A549 (cell line): Measurements from ENCODE around the gene ZBED5. TPM values are rescaled to one million over a fixed set of nuclear protein-coding genes. Genes with fewer than 3 reads are reported as not detected.

ENCODE experiments used
- ATAC-seq, 2 experiments: fragments of 200-7000 bp in 1 of 2; fragments of >200 bp in 1 of 2; cut with Nextera tagmentation in 1 of 2; cut with Tn5 transposase in 1 of 2; 3 replicates each; pipeline versions ENCODE4 v1.8.0 to v1.9.1; 2018 to 2020; ENCODE audit warnings: mild to moderate bottlenecking in 1 of 2, moderate library complexity in 1 of 2
- CTCF ChIA-PET: fragments of 300-600 bp; sonication (Branson Sonifier 250); formaldehyde crosslinking; extraction: SDS; loops from one replicate; lab custom pipeline; 2021; ENCODE audit warnings: antibody characterized with exemption, inconsistent platforms; lab: Yijun Ruan, JAX
- POLR2A ChIA-PET: fragments of 350-600 bp; formaldehyde crosslinking; extraction: SDS; loops from one replicate; lab custom pipeline; 2021; ENCODE audit warnings: antibody characterized with exemption, inconsistent platforms; lab: Yijun Ruan, JAX
- DNase-seq, 2 experiments: peaks; one replicate each; pipeline versions ENCODE4 v3.0.0 to v3.0.0-alpha.2; 2011 to 2016; ENCODE audit warnings: low read depth in 1 of 2, low spot score in 1 of 2
- FAIRE-seq: peaks from 2 replicates; lab custom pipeline; 2011; peaks lifted over from hg19 to GRCh38; lab: Jason Lieb, UNC
- H3K27ac ChIP-seq, 2 experiments: fragments of >200 bp; sonication (Bioruptor Twin); formaldehyde crosslinking; 3 replicates each; pipeline ENCODE4 v1.5.1; 2016 to 2017
- H3K4me1 ChIP-seq: fragments of >200 bp; sonication (Bioruptor Twin); formaldehyde crosslinking; 3 replicates; pipeline ENCODE4 v1.6.1; 2016
- H3K4me2 ChIP-seq: fragments of >200 bp; sonication (Bioruptor Twin); formaldehyde crosslinking; 3 replicates; pipeline ENCODE4 v1.6.1; 2016
- H3K4me3 ChIP-seq: fragments of >200 bp; sonication (Bioruptor Twin); formaldehyde crosslinking; 3 replicates; pipeline ENCODE4 v1.5.1; 2016
- H3K9me3 ChIP-seq: fragments of >200 bp; sonication (Bioruptor Twin); formaldehyde crosslinking; 3 replicates; pipeline ENCODE4 v1.6.1; 2016
- JUN ChIP-seq, 2 experiments: fragments of >200 bp; sonication (Bioruptor Twin); formaldehyde crosslinking; IDR thresholded peaks; 2 replicates in 1 of 2; 3 replicates in 1 of 2; pipeline ENCODE4 v1.6.1; 2016 to 2017
- ZFP36 ChIP-seq: fragments of 450-650 bp; IDR thresholded peaks from 2 replicates; pipeline ENCODE4 v1.6.1; 2014; ENCODE audit warnings: borderline replicate concordance; ENCODE audit not compliant: partially characterized antibody
- WGBS: methylation state at CpG from one replicate; pipeline ENCODE4 v1.1.6; 2017; ENCODE audit errors: missing lambda C conversion rate; 5-methylcytosine and 5-hydroxymethylcytosine counted together
- polyA plus RNA-seq, 4 experiments: library from polyadenylated mRNA; depleted of rRNA in 3 of 4; stranded (reverse); fragments of >200 nt; fragmentation: RNase III in 1 of 4; extraction: RNeasy Plus Mini Kit Qiagen cat#74134 plus additional on column Dnase treatment in 1 of 4; gene quantifications; 2 replicates in 3 of 4; 3 replicates in 1 of 4; pipeline ENCODE4 v1.2.3, GENCODE V29; 2011 to 2017
- TF ChIP-seq, protein P1 (sequence below): fragments of 450-650 bp; IDR thresholded peaks from 2 replicates; pipeline ENCODE4 v1.6.1; 2014; ENCODE audit warnings: antibody characterized with exemption

The ZBED5 gene
- polyA plus RNA-seq, 2 of the 4 experiments (the other 2 are of a cell fraction): 60.6 to 132 TPM

DNA sequence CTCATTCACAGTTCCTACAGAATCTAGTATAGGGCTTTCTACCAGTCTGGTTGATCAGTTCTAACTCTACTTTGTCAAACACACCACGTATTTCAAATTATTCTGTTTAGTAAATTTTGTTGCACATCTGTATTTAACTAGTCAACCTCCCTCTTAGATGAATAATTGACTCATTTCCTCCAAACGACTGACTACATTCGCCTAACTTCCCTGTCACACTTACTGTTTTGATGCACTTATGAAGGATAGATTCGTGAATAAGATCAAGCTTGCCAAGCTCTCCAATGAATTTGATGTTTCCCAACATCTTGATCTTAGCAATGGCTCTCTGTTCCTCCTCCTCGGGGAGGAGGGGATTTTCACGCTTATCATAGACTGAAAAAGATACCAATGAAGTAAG is 54.2 kb downstream of the ZBED5 start:
- POLR2A ChIA-PET: interaction anchor here (2.3 kb wide), 1 partner anchor 54 kb away, joined by 6 read pairs; the partner anchor contains the start of gene ZBED5
- Histone ChIP-seq H3K4me3 (no peak overlapping the region), H3K9me3 (no peaks in the 10 kb centered on the region), H3K4me2 (peak overlapping the region; percentile 96; the same call in 2 of the 3 replicates), H3K4me1 (peaks cover 59% of the 10 kb centered on the region), H3K27ac (no peak overlapping the region)
- TF ChIP-seq JUN (IDR thresholded peaks at IDR 0.05): 0 out of 5 replicates have a peak, but pooled peaks of 1 of the 2 experiments have one; percentile 37
- no peak for TF ChIP-seq ZFP36
- TF ChIP-seq, protein P1, sequence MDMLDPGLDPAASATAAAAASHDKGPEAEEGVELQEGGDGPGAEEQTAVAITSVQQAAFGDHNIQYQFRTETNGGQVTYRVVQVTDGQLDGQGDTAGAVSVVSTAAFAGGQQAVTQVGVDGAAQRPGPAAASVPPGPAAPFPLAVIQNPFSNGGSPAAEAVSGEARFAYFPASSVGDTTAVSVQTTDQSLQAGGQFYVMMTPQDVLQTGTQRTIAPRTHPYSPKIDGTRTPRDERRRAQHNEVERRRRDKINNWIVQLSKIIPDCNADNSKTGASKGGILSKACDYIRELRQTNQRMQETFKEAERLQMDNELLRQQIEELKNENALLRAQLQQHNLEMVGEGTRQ: no peak
- FAIRE-seq: no peak
- CTCF ChIA-PET: interaction anchor here (0.9 to 4.7 kb wide), 5 partner anchors 11 to 219 kb away, joined by 3 to 59 read pairs (median 7); no protein-coding TSS in a partner anchor
- no peak for ATAC-seq
- WGBS: 83% methylated on average over 6 of the region's 6 CpGs
- DNase-seq: no peak

Other genes starting within 250 kb of the ZBED5 start
- 0.05 TPM in 1 of 2 replicates, not detected in the other for gene IRAG1, start 164.3 kb downstream of the ZBED5 start, polyA plus RNA-seq (2011; rRNA removed)
- gene IRAG1, start 164.3 kb downstream of the ZBED5 start, polyA plus RNA-seq (2017; fragmentation: RNase III; extraction: RNeasy Plus Mini Kit Qiagen cat#74134 plus additional on column Dnase treatment): 0.03 to 0.12 TPM in 2 of 3 replicates, not detected in the other
- gene CTR9, start 106.8 kb downstream of the ZBED5 start, polyA plus RNA-seq (2011; rRNA removed): 24.8 and 31.2 TPM in 2 replicates
- gene CTR9, start 106.8 kb downstream of the ZBED5 start, polyA plus RNA-seq (2017; fragmentation: RNase III; extraction: RNeasy Plus Mini Kit Qiagen cat#74134 plus additional on column Dnase treatment): 30.6 to 35.3 TPM (median 35.0 TPM) in 3 replicates
- 1,171 and 1,351 TPM in 2 replicates for gene EIF4G2, start 49.1 kb downstream of the ZBED5 start, polyA plus RNA-seq (2011; rRNA removed)
- gene EIF4G2, start 49.1 kb downstream of the ZBED5 start, polyA plus RNA-seq (2017; fragmentation: RNase III; extraction: RNeasy Plus Mini Kit Qiagen cat#74134 plus additional on column Dnase treatment): 901 to 1,145 TPM (median 938 TPM) in 3 replicates